Breast epithelium (tissue), 4 donors: ENCODE data around the gene CADM2. TPM values are rescaled to one million over a fixed set of nuclear protein-coding genes. Genes with fewer than 3 reads are reported as not detected.

Source experiments
- DNase-seq, 2 donors: peaks; one replicate each; pipeline ENCODE4 v3.0.0-alpha.2; 2019; ENCODE audit warnings: low spot score in 2 of 2
- H3K27ac ChIP-seq, 2 donors: fragments of 200-600 bp; sonication (generic) in 1 of 2; one replicate each; pipeline ENCODE4 v1.5.1; 2016 to 2019; ENCODE audit warnings: mild to moderate bottlenecking in 1 of 2
- H3K27me3 ChIP-seq, 2 donors: fragments of 200-600 bp; sonication (generic) in 1 of 2; one replicate each; pipeline versions ENCODE4 v1.5.1 to v1.6.0; 2017 to 2019; ENCODE audit warnings: control low read depth in 1 of 2, mild to moderate bottlenecking in 1 of 2
- H3K36me3 ChIP-seq: fragments of 200-600 bp; one replicate; pipeline ENCODE4 v1.5.1; 2019
- H3K4me1 ChIP-seq, 2 donors: fragments of 200-600 bp; sonication (generic); one replicate each; pipeline ENCODE4 v1.5.1; 2016 to 2019; ENCODE audit warnings: control low read depth in 1 of 2
- H3K4me3 ChIP-seq, 3 donors: fragments of 200-600 bp; sonication (generic); 1 replicate in 2 of 3; 2 replicates in 1 of 3; pipeline ENCODE4 v1.5.1; 2016 to 2019; ENCODE audit warnings: mild to moderate bottlenecking in 3 of 3, moderate library complexity in 2 of 3
- H3K9me3 ChIP-seq, 2 donors: fragments of 200-600 bp; sonication (generic) in 1 of 2; one replicate each; pipeline ENCODE4 v1.5.1; 2016 to 2019; ENCODE audit warnings: control low read depth in 1 of 2
- POLR2A ChIP-seq: fragments of 450-650 bp; IDR thresholded peaks from one replicate; pipeline ENCODE4 v1.6.1; 2016; ENCODE audit warnings: antibody characterized with exemption, mild to moderate bottlenecking, moderate library complexity
- POLR2AphosphoS5 ChIP-seq, 3 donors: sonication (generic); formaldehyde crosslinking; IDR thresholded peaks; one replicate each; pipeline ENCODE4 v1.6.1; 2017; ENCODE audit warnings: antibody characterized with exemption in 3 of 3
- intact Hi-C: fragments of 100-400 bp; cut with DNase I; formaldehyde crosslinking; loops from one replicate; pipeline ENCODE4 v1.15.1; 2023; ENCODE audit warnings: low total_unique reads
- total RNA-seq, 3 donors: library from RNA; depleted of rRNA; stranded (reverse); fragments of >200 nt; gene quantifications; one replicate each; pipeline ENCODE4 v1.1.0, GENCODE V29; 2016
- TF ChIP-seq, protein P1 (sequence below), 3 donors: fragments of 450-650 bp; IDR thresholded peaks; one replicate each; pipeline ENCODE4 v1.5.1; 2016 to 2017; ENCODE audit warnings: antibody characterized with exemption in 3 of 3, mild to moderate bottlenecking in 3 of 3, moderate library complexity in 3 of 3

The CADM2 gene
- total RNA-seq, 3 donors from 2014 or later = 2.3 to 7.4 (median 6.9) TPM

DNA sequence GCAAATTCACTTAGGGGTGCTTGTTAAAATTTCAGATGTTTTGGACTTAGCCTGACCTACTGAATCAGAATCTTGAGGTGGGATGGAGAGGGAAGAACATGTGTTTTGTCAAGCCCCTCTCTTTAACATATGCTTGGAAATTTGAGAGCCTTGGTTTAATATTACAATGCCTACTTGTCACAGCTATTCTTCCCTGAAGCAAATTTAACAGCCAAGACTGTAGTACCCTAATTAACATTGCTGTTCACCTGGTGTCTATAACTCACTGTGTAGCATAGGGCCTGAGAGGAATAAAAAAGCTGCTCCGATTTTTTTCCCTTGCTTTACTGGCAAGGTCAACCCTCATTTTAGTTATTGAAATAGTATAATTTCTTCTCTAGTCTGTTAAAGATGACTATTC, 880.1 kb downstream of the CADM2 start:
- Histone ChIP-seq H3K4me1 (no peaks in the 10 kb centered on the region), H3K36me3 (no peaks in the 10 kb centered on the region), H3K27ac (no peak overlapping the region), H3K9me3 (no peaks in the 10 kb centered on the region), H3K27me3 (no peaks in the 10 kb centered on the region), H3K4me3 (no peak overlapping the region)
- intact Hi-C loops = no loop called here
- TF ChIP-seq POLR2AphosphoS5 (IDR thresholded peaks at IDR 0.05) (no peak), POLR2A (no peak)
- TF ChIP-seq, protein P1, sequence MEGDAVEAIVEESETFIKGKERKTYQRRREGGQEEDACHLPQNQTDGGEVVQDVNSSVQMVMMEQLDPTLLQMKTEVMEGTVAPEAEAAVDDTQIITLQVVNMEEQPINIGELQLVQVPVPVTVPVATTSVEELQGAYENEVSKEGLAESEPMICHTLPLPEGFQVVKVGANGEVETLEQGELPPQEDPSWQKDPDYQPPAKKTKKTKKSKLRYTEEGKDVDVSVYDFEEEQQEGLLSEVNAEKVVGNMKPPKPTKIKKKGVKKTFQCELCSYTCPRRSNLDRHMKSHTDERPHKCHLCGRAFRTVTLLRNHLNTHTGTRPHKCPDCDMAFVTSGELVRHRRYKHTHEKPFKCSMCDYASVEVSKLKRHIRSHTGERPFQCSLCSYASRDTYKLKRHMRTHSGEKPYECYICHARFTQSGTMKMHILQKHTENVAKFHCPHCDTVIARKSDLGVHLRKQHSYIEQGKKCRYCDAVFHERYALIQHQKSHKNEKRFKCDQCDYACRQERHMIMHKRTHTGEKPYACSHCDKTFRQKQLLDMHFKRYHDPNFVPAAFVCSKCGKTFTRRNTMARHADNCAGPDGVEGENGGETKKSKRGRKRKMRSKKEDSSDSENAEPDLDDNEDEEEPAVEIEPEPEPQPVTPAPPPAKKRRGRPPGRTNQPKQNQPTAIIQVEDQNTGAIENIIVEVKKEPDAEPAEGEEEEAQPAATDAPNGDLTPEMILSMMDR (IDR thresholded peaks at IDR 0.05) = no peak
- no peak for DNase-seq

DNA sequence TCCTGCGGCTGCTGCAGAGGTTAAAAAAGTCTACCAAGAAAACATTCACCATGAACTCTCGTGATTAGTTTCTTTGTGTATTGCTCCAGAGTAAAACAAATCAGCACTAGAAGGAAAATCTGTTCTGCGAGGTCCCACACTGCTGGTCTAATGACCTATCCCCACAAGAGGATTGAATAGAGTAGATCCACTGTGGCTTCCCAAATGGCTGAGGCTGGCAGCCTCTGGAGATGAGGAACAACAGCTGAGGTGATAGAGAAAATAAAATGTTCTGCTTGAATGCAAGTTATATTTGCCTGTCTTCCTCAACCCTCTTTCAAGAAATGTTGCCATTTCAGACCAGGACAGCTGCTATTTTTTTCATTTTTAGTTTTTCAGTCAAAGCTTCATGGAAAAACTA, 883.3 kb downstream of the CADM2 start:
- no peak for DNase-seq
- no peaks in the 10 kb centered on the region for H3K36me3 ChIP-seq
- intact Hi-C loops = no loop called here
- no peaks in the 10 kb centered on the region for H3K9me3 ChIP-seq
- H3K27ac ChIP-seq = no peak overlapping the region
- H3K27me3 ChIP-seq = no peaks in the 10 kb centered on the region
- H3K4me1 ChIP-seq = no peaks in the 10 kb centered on the region
- H3K4me3 ChIP-seq = no peak overlapping the region
- TF ChIP-seq POLR2AphosphoS5 (IDR thresholded peaks at IDR 0.05) (no peak), POLR2A (no peak)
- TF ChIP-seq, protein P1 (IDR thresholded peaks at IDR 0.05) = no peak

DNA sequence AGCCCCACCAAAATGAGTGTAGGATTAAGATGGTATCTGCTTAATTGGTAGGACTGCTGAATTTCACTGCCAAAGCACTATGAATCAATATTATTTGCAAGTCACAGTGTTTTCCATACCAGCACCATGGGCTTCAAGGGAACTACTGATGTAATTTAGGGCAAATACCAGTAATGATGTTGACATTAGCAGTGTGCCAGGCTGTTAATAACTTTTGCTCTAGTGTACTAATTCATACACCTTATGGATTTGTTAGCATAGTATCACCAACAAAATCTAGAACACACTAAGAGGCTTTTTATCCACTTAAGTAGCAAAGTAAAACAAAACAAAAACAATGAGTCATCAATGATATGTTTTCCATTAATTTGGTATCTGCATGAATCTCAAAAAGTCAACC, 888.2 kb downstream of the CADM2 start:
- no peak for TF ChIP-seq POLR2AphosphoS5 (IDR thresholded peaks at IDR 0.05)
- TF ChIP-seq, protein P1 (IDR thresholded peaks at IDR 0.05) = no peak
- Histone ChIP-seq H3K4me1 (no peaks in the 10 kb centered on the region), H3K9me3 (no peaks in the 10 kb centered on the region), H3K27me3 (no peaks in the 10 kb centered on the region), H3K36me3 (no peaks in the 10 kb centered on the region), H3K4me3 (no peak overlapping the region), H3K27ac (no peak overlapping the region)
- intact Hi-C loops = no loop called here
- DNase-seq = no peak

DNA sequence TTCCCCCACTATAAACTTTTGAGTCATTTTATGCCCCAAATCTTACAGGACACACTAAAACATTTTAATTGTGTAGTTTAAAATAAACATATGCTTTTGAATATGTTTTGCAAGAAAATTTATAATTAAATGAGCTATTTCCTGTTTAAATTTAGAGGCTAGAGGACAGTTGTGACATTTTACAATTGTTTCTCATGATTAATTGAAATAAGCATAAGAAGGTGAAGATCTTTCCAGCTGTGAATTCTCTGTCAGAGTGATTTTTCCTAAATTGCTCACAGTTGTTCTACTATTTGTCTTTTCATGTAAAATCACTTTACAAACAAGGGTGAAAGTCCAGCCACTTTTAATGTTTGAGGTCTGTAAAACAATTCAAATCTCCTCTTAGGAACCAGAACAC, 892.3 kb downstream of the CADM2 start:
- Histone ChIP-seq H3K9me3 (no peaks in the 10 kb centered on the region), H3K27ac (no peak overlapping the region), H3K4me3 (no peak overlapping the region), H3K27me3 (no peaks in the 10 kb centered on the region), H3K36me3 (no peaks in the 10 kb centered on the region), H3K4me1 (no peaks in the 10 kb centered on the region)
- no peak for TF ChIP-seq POLR2AphosphoS5 (IDR thresholded peaks at IDR 0.05)
- no peak for TF ChIP-seq POLR2A
- TF ChIP-seq, protein P1 (IDR thresholded peaks at IDR 0.05) = no peak
- DNase-seq = no peak
- intact Hi-C loops = no loop called here

DNA sequence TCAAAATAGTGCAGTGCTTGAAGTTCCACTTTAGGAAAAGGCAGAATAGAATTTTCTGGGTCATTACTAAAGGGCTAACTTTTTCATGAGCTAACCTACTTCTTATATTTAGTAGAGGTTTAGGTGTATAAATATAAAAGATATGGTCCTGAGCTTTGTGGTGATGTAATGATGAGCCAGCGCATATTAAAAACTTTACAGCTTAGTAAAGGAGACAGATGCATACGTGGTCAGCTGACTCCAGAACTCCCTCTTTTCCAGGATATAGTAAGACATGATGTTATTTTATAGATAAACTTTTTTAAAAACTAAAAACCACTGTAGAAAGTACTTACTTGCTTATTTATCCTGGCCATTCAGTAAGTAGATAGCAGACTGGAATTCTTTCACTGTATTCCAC, 895.0 kb downstream of the CADM2 start:
- H3K4me3 ChIP-seq = no peak overlapping the region
- H3K4me1 ChIP-seq = no peaks in the 10 kb centered on the region
- no peak for DNase-seq
- no peaks in the 10 kb centered on the region for H3K27me3 ChIP-seq
- H3K36me3 ChIP-seq = no peaks in the 10 kb centered on the region
- intact Hi-C loops = no loop called here
- no peaks in the 10 kb centered on the region for H3K9me3 ChIP-seq
- no peak overlapping the region for H3K27ac ChIP-seq
- TF ChIP-seq POLR2A = no peak
- no peak for TF ChIP-seq POLR2AphosphoS5 (IDR thresholded peaks at IDR 0.05)

DNA sequence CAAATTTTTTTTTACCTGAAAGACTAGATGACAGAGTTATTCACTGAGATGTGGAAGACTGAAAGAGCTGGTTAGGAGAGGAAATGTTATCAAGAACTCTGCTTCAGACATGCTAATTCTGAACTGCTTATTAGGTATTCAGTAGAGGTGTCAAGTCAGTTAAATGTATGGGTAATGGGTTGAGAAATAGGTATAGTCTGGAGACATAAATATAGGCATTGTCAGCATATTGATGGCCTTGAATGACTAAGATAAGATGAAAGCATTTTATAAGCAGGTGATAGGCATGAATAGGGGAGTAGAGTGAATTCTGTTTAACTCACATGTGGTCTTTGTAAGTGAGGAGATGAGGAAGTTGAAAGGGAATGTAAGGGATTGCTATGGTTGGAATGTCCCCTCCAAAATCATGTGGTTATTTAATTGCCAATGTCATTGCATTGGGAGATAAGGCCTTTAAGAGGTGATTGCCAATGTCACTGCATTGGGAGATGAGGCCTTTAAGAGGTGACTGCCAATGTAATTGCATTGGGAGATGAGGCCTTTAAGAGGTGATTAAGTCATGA, 904.2 kb downstream of the CADM2 start:
- TF ChIP-seq, protein P1 (IDR thresholded peaks at IDR 0.05) = no peak
- no peak for TF ChIP-seq POLR2AphosphoS5 (IDR thresholded peaks at IDR 0.05)
- TF ChIP-seq POLR2A = no peak
- Histone ChIP-seq H3K9me3 (no peaks in the 10 kb centered on the region), H3K4me1 (no peaks in the 10 kb centered on the region), H3K4me3 (no peak overlapping the region), H3K36me3 (no peaks in the 10 kb centered on the region), H3K27ac (no peak overlapping the region), H3K27me3 (no peaks in the 10 kb centered on the region)
- intact Hi-C loops = no loop called here
- DNase-seq = no peak
